Cardiac muscle cell (in vitro differentiated cells and primary cell): ENCODE results near the gene RSAD1. TPM values are rescaled to one million over a fixed set of nuclear protein-coding genes. Genes with fewer than 3 reads are reported as not detected.

Experiments
- DNase-seq, 2 donors: peaks; one replicate each; pipeline versions ENCODE4 v3.0.0 to v3.0.0-alpha.2; 2010 to 2017; ENCODE audit warnings: low read depth in 1 of 2, low spot score in 1 of 2
- H3K27ac ChIP-seq: fragments of 200-600 bp; sonication (generic); 2 replicates; pipeline ENCODE4 v1.5.1; 2016
- H3K27me3 ChIP-seq: fragments of 200-600 bp; sonication (generic); 2 replicates; pipeline ENCODE4 v1.6.0; 2016; ENCODE audit warnings: control low read depth
- H3K36me3 ChIP-seq: fragments of 200-600 bp; sonication (generic); 2 replicates; pipeline ENCODE4 v1.5.1; 2016; ENCODE audit warnings: control low read depth
- H3K4me1 ChIP-seq: fragments of 200-600 bp; sonication (generic); 2 replicates; pipeline ENCODE4 v1.8.1; 2017; ENCODE audit warnings: low read depth, mild to moderate bottlenecking, mixed run types
- H3K4me3 ChIP-seq: fragments of 200-600 bp; sonication (generic); 2 replicates; pipeline ENCODE4 v1.5.1; 2016; ENCODE audit warnings: mild to moderate bottlenecking
- H3K9me3 ChIP-seq: fragments of 200-600 bp; sonication (generic); 2 replicates; pipeline ENCODE4 v1.5.1; 2017; ENCODE audit warnings: low read depth, mild to moderate bottlenecking, control low read depth
- CTCF ChIP-seq: IDR thresholded peaks from 2 replicates; pipeline ENCODE4 v1.5.1; 2012; ENCODE audit warnings: low read depth, mild to moderate bottlenecking, low read length
- polyA plus RNA-seq: library from polyadenylated mRNA; unstranded; fragments of >200 nt; fragmentation: Nextera tagmentation; extraction: Ambion mirVana; gene quantifications from 2 replicates; pipeline ENCODE4 v1.2.1, GENCODE V29; 2016
- total RNA-seq: library from RNA; depleted of rRNA; stranded (reverse); fragments of >200 nt; gene quantifications from 2 replicates; pipeline ENCODE4 v1.2.3, GENCODE V29; 2016

The RSAD1 gene
- total and polyA plus RNA-seq, 2 experiments from 2014 or later = 35.8 to 39.7 TPM

DNA sequence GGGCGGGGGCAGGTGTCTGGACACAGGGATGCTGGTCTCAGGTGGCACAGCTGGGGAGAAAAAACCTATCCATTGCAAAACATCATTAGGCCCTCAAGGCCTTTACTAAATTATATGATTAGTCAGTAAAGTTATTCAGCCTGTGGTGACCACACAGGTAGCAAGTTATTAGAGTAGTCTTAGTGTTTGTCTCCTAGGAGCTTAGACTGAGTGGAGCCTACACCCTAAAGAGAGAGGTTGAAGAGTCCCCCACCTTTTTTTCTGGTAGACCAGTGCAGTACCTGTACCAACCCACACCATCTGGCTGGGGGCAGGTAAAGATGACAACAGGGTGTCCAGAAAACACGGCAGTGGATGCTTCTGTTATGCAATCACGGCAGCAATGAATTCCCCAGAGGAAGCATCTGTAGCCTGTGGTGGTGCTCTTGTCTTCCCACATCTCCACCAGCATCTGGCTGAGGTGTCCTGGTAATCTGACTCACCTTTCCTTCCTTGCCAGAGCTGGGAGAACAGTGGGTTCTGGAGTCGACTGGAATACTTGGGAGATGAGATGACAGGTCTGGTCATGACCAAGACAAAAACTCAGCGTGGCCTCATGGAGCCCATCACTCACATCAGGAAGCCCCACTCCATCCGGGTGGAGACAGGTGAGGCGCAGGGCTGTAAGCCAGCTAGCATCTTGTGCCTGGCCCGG lies 40.6 kb downstream of the RSAD1 start:
- Histone ChIP-seq H3K27me3 (no peaks in the 10 kb centered on the region), H3K4me3 (no peak overlapping the region), H3K9me3 (no peaks in the 10 kb centered on the region), H3K36me3 (no peaks in the 10 kb centered on the region), H3K27ac (no peak overlapping the region), H3K4me1 (peaks cover 11% of the 10 kb centered on the region)
- DNase-seq = no peak
- TF ChIP-seq CTCF = no peak

DNA sequence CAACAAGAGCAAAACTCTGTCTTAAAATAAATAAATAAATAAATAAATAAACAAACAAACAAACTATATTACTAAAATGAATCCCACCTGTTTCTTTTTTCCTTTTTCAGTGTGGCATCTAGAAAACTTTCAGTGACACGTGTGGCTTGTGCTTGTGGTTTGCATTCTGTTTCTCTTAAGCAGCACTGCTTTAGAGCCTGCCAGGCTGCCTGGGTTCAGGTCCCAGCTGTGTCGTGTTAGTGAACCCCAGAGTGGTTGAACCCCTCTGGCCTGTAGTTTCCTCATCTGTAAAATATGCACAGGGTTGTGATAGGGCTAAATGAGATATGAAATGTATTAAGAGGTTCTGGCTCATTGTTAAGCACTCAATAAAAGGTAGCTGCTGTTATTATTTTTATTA lies 41.8 kb downstream of the RSAD1 start:
- Histone ChIP-seq H3K27ac (no peak overlapping the region), H3K4me1 (peaks cover 11% of the 10 kb centered on the region), H3K27me3 (no peaks in the 10 kb centered on the region), H3K9me3 (no peaks in the 10 kb centered on the region), H3K4me3 (no peak overlapping the region), H3K36me3 (no peaks in the 10 kb centered on the region)
- no peak for DNase-seq
- no peak for TF ChIP-seq CTCF

DNA sequence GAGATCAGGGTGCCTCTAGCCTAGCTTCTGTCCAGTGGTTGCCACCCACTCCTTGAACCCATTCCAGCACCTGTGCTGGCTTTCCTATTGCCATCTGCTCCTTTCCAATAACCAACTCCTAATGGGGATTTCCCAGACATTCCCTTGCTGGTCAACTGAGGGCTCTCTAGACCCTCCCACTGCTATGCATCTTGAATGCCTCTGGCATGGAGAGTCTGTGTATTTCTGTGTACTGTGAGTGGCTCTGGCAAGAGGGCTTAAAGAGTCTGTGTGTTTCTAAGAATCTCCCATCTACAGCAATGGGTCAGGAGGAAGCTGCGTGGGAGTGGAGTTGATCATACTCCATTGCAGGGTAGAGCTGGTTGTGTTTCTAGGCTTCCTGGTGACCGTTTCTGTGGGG lies 42.9 kb downstream of the RSAD1 start:
- H3K9me3 ChIP-seq = no peaks in the 10 kb centered on the region
- H3K4me3 ChIP-seq = no peak overlapping the region
- no peaks in the 10 kb centered on the region for H3K36me3 ChIP-seq
- no peak for DNase-seq
- no peaks in the 10 kb centered on the region for H3K27me3 ChIP-seq
- no peak overlapping the region for H3K27ac ChIP-seq
- H3K4me1 ChIP-seq = peaks cover 11% of the 10 kb centered on the region
- TF ChIP-seq CTCF = no peak

GRCh38 chr17:50522766-50523165 lies 44.1 kb downstream of the RSAD1 start:
- no peak for DNase-seq
- no peaks in the 10 kb centered on the region for H3K9me3 ChIP-seq
- no peak for TF ChIP-seq CTCF
- peaks cover 3% of the 10 kb centered on the region for H3K4me1 ChIP-seq
- no peaks in the 10 kb centered on the region for H3K36me3 ChIP-seq
- no peak overlapping the region for H3K4me3 ChIP-seq
- no peak overlapping the region for H3K27ac ChIP-seq
- no peaks in the 10 kb centered on the region for H3K27me3 ChIP-seq

GRCh38 chr17:50523208-50523607 lies 44.5 kb downstream of the RSAD1 start:
- Histone ChIP-seq H3K4me1 (no peaks in the 10 kb centered on the region), H3K9me3 (no peaks in the 10 kb centered on the region), H3K27ac (no peak overlapping the region), H3K27me3 (no peaks in the 10 kb centered on the region), H3K36me3 (no peaks in the 10 kb centered on the region), H3K4me3 (no peak overlapping the region)
- DNase-seq = no peak
- no peak for TF ChIP-seq CTCF
